ENCODE measurements around the gene DDIT4. TPM values are rescaled to one million over a fixed set of nuclear protein-coding genes. Genes with fewer than 3 reads are reported as not detected.

Gene DDIT4
- total and polyA plus RNA-seq, 9 of the 15 experiments (the other 6 are each of a cell fraction or from before 2014, with no cell fraction given): 8.2 to 675 (median 159) TPM

DNA sequence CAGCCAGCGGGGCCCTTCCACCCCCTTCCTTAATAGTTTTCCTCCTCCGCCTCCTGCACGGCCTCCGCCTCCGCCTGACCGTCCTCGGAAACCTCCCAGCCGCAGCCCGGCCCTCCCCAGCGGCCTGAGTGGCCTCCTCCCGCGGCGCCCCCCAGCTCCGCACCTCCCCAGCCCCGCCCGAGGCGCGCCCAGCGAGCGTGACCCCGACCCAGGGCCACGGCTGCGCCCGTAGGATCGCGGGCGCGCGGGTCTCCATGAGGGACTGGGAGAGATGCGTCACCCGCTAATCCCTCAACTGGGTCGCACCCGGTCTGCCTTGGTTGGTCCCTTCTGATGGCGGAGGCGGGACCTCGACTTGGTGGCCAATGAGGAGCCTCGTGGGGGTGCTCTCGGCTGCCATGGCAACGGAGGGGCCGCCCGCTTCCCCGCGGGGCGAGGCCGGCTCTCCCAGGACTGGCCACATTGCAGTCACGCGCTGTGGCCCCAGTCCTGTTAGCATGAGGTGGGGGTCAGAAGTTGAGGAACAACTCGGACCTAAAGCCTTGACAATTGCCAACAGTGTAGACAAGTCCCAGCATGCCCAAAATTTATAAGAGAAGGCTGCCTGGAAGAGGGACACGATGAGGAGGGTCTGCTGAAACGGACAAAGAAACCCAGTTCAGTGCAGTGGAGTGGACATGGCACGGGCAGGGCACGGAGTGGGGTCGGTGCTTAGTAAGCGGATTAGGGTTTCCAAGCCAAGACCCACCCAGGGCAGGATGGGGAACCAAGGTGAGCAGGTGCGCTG is 24.3 kb downstream of the DDIT4 start (continued):
- TF ChIP-seq, protein P1, sequence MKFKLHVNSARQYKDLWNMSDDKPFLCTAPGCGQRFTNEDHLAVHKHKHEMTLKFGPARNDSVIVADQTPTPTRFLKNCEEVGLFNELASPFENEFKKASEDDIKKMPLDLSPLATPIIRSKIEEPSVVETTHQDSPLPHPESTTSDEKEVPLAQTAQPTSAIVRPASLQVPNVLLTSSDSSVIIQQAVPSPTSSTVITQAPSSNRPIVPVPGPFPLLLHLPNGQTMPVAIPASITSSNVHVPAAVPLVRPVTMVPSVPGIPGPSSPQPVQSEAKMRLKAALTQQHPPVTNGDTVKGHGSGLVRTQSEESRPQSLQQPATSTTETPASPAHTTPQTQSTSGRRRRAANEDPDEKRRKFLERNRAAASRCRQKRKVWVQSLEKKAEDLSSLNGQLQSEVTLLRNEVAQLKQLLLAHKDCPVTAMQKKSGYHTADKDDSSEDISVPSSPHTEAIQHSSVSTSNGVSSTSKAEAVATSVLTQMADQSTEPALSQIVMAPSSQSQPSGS (CRISPR knock-in tag; IDR thresholded peaks at IDR 0.05): no peak
- TF ChIP-seq JUNB (CRISPR knock-in tag; conservative IDR thresholded peaks at IDR 0.05) (no peak), MEF2D (tag; conservative IDR thresholded peaks at IDR 0.05; ENCODE audit: low read depth) (peak; percentile 85), MTA1 (IDR thresholded peaks at IDR 0.05; ENCODE audit: borderline replicate concordance) (peak; percentile 81; the same call in 1 of the 2 replicates), KAT7 (CRISPR knock-in tag; IDR thresholded peaks at IDR 0.05; ENCODE audit: borderline replicate concordance) (peak; percentile 52; the same call in 1 of the 2 replicates), RBFOX2 (IDR thresholded peaks at IDR 0.05; ENCODE audit: low read depth, low read length) (peak; percentile 97), CXXC5 (CRISPR knock-in tag; IDR thresholded peaks at IDR 0.05) (peak; percentile 83), ZNF146 (CRISPR knock-in tag; IDR thresholded peaks at IDR 0.05; ENCODE audit: unreplicated experiment) (no peak), ZNF583 (CRISPR knock-in tag; IDR thresholded peaks at IDR 0.05) (peak; percentile 92), MECOM (CRISPR knock-in tag; IDR thresholded peaks at IDR 0.05) (peak; percentile 89), NR2F6 (CRISPR knock-in tag; IDR thresholded peaks at IDR 0.05) (peak; percentile 50; the same call in 1 of the 2 replicates)
- TF ChIP-seq, protein P2, sequence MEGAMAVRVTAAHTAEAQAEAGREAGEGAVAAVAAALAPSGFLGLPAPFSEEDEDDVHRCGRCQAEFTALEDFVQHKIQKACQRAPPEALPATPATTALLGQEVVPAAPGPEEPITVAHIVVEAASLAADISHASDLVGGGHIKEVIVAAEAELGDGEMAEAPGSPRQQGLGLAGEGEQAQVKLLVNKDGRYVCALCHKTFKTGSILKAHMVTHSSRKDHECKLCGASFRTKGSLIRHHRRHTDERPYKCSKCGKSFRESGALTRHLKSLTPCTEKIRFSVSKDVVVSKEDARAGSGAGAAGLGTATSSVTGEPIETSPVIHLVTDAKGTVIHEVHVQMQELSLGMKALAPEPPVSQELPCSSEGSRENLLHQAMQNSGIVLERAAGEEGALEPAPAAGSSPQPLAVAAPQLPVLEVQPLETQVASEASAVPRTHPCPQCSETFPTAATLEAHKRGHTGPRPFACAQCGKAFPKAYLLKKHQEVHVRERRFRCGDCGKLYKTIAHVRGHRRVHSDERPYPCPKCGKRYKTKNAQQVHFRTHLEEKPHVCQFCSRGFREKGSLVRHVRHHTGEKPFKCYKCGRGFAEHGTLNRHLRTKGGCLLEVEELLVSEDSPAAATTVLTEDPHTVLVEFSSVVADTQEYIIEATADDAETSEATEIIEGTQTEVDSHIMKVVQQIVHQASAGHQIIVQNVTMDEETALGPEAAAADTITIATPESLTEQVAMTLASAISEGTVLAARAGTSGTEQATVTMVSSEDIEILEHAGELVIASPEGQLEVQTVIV (CRISPR knock-in tag; IDR thresholded peaks at IDR 0.05; ENCODE audit: borderline replicate concordance): no peak
- TF ChIP-seq, protein P3, sequence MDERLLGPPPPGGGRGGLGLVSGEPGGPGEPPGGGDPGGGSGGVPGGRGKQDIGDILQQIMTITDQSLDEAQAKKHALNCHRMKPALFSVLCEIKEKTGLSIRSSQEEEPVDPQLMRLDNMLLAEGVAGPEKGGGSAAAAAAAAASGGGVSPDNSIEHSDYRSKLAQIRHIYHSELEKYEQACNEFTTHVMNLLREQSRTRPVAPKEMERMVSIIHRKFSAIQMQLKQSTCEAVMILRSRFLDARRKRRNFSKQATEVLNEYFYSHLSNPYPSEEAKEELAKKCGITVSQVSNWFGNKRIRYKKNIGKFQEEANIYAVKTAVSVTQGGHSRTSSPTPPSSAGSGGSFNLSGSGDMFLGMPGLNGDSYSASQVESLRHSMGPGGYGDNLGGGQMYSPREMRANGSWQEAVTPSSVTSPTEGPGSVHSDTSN (CRISPR knock-in tag; IDR thresholded peaks at IDR 0.05; ENCODE audit: low read depth): no peak
- TF ChIP-seq, protein P3 (tag; conservative IDR thresholded peaks at IDR 0.05; ENCODE audit: low read depth): no peak
- TF ChIP-seq, protein P4, sequence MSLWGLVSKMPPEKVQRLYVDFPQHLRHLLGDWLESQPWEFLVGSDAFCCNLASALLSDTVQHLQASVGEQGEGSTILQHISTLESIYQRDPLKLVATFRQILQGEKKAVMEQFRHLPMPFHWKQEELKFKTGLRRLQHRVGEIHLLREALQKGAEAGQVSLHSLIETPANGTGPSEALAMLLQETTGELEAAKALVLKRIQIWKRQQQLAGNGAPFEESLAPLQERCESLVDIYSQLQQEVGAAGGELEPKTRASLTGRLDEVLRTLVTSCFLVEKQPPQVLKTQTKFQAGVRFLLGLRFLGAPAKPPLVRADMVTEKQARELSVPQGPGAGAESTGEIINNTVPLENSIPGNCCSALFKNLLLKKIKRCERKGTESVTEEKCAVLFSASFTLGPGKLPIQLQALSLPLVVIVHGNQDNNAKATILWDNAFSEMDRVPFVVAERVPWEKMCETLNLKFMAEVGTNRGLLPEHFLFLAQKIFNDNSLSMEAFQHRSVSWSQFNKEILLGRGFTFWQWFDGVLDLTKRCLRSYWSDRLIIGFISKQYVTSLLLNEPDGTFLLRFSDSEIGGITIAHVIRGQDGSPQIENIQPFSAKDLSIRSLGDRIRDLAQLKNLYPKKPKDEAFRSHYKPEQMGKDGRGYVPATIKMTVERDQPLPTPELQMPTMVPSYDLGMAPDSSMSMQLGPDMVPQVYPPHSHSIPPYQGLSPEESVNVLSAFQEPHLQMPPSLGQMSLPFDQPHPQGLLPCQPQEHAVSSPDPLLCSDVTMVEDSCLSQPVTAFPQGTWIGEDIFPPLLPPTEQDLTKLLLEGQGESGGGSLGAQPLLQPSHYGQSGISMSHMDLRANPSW (CRISPR knock-in tag; IDR thresholded peaks at IDR 0.05): no peak; the same call in 1 of the 2 replicates
- TF ChIP-seq, protein P5, sequence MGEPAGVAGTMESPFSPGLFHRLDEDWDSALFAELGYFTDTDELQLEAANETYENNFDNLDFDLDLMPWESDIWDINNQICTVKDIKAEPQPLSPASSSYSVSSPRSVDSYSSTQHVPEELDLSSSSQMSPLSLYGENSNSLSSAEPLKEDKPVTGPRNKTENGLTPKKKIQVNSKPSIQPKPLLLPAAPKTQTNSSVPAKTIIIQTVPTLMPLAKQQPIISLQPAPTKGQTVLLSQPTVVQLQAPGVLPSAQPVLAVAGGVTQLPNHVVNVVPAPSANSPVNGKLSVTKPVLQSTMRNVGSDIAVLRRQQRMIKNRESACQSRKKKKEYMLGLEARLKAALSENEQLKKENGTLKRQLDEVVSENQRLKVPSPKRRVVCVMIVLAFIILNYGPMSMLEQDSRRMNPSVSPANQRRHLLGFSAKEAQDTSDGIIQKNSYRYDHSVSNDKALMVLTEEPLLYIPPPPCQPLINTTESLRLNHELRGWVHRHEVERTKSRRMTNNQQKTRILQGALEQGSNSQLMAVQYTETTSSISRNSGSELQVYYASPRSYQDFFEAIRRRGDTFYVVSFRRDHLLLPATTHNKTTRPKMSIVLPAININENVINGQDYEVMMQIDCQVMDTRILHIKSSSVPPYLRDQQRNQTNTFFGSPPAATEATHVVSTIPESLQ (CRISPR knock-in tag; IDR thresholded peaks at IDR 0.05): peak; percentile 95
